NCI-H446 (cell line): ENCODE results near the gene MRNIP.
A peak's percentile ranks its signal among the peaks of the same experiment; 100 is the strongest.

Experiments used
- DNase-seq, 2 experiments: peaks; one replicate each; lab custom pipeline; 2025; lab: John Stamatoyannopoulos, UW

The MRNIP gene

GRCh38 chr5:179821298-179822058 is 37.1 kb downstream of the MRNIP start:
- peak; percentile 49 to 92 for DNase-seq

GRCh38 chr5:179820483-179821297 is 37.9 kb downstream of the MRNIP start, which contains the start of gene SQSTM1:
Gene SQSTM1 (plus strand): TSS chr5:179820905. CDS start chr5:179820937, 32 bp downstream.
- peak in 1 of 2 experiments; percentile 86 for DNase-seq

GRCh38 chr5:179820127-179820482 is 38.5 kb downstream of the MRNIP start:
- DNase-seq = no peak

DNA sequence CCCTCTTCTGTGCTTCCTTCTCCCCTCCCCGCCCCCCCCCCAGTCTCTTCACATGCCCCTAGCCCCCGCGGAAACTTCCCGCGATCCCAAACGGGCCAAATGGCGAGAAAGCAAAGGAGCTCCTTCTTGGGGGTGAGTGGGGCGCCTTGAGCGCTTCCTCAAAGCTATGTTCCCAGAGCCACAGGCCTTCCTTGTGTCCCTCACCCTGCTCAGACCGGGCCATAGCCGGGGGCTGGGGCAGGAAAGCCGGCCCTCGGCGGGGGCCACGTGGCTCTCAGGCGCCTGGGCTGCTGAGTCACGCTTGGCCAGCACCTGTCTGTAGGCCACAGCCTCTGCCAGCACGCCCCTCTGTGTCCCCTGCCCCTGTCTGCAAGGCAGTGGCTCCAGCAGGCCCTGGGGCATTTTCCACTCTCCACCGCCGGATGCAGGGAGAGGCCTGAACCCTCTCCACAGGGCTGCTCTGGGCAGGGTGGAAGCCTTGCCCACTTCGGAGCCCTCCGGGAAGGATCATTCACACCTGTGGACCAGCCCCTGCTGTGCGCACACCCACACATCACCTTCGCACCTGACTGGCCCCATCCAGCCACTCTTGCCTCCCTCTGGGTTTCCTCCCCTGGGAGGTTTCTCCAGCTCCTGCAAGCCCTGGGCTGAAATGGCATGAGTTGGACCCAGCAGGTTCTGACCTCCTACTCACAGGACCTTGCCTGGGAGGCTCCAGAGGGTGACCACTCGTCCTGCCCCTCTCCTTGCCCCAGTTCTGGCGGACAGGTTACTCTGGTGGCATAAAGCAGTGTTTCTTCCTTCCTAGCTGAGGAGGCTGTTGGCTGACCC is 39.1 kb downstream of the MRNIP start:
- DNase-seq = no peak

- DNase-seq = no peak
Observed at GRCh38 chr5:179818746-179819295, 39.8 kb downstream of the MRNIP start.

DNA sequence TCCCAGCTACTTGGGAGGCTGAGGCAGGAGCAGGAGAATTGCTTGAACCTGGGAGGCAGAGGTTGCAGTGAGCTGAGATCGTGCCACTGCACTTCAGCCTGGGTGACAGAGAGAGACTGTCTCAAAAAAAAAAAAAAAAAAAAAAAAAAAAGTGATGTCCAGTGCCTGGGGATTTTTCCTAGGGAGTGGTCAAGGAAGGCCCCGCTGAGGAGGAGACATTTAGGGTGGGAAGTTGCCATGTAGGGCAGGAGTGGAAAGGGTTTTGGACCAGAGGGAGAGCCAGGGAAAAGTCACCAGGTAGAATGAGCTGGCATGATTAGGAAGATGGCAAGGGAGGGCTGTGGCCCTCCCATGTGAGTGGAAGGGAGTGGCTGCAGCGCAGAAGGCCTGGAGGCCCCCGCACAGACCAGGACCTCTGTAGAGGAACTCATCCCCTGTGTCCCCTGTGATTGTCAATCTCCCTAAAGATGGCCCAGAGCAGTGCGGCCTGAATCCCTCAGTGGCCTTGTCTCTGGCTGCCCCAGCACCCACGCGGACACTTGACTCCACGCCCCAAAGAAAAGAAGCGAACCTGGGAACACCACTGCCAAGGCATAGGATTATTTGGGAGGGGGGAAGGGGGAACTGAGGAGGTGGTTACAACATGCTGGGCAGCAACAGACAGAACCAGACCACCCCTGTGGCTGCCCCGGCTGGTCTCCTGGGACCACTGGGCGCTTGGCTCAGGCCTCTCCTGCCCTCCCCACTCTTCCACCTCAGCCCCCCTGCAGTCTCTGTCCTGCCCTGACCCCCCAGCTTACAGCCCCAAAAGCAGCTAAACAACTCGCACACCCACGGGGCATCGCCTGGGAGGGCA is 40.5 kb downstream of the MRNIP start:
- no peak for DNase-seq

- DNase-seq = no peak
Observed at GRCh38 chr5:179817470-179817840, 41.2 kb downstream of the MRNIP start.

DNA sequence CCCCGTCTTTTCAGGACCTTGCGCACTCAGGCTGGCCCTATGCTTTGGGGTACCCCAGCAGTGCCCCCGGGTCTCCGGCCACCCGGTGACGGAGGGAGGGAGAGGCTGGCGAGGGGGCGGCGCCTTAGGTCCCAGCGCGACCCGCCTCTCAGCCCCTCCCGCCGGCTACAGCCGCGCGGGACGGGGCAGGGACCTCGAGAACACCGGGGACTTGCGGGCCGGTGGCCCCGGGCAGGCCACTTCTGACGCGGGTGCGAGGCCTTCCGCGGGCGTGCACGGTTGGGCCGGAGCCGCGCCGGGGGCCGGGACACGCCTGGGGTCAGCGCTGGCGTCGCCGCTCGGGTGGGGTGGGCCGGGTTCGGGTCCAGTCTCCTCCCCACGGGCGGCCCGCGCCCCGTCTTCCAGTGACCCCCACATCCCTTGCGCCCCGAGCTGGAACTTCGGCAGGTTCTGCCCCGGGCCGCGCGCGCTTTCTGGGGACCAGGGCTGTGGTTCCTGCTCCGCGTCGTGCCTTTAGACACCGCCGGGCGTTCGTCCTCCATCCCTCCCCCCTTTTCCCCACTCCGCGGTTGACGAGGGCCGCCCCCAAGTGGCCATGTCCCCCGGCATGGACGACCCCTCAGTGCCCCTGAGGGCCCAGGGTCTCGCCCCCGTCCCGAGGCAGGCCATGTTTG is 41.7 kb downstream of the MRNIP start:
- no peak for DNase-seq

GRCh38 chr5:179816401-179816795 is 42.2 kb downstream of the MRNIP start:
- DNase-seq = no peak

DNA sequence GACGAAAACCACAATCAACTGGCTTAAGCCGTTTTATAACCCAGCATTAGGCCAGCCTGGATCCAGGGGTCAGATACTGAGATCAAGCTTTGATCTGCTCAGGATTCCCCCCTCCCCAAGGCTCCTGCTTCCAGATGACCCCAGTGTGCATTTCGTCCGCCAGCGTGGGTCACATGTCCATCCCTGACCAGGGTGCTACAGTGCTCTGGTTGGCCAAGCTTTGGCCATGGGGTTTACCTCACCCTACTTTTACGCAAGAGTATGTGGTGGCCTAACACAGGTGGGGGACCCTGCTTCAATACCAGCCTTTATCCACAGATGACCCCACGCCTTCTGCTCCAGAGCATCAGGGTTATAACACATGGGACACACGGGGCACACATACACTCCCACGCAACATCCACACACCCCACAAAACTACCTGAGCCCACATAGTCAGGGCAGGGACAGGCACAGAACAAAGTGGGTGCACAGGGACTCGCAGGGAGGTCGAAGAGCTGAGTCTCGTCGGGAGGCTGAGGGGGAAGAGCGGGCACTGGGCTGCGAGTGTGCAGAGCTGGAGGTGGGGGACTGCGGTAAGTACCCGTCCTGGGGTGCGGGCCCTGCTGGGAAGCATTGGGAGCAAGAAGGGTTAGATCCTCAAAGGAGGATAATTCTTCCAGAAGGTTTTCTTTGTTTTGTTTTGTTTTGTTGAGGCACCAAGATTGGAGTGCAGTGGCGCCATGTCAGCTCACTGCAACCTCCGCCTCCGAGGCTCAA is 42.9 kb downstream of the MRNIP start:
- DNase-seq = no peak

- no peak for DNase-seq
Observed at GRCh38 chr5:179814090-179814489, 44.5 kb downstream of the MRNIP start.

- no peak for DNase-seq
Observed at GRCh38 chr5:179812997-179813607, 45.5 kb downstream of the MRNIP start.

DNA sequence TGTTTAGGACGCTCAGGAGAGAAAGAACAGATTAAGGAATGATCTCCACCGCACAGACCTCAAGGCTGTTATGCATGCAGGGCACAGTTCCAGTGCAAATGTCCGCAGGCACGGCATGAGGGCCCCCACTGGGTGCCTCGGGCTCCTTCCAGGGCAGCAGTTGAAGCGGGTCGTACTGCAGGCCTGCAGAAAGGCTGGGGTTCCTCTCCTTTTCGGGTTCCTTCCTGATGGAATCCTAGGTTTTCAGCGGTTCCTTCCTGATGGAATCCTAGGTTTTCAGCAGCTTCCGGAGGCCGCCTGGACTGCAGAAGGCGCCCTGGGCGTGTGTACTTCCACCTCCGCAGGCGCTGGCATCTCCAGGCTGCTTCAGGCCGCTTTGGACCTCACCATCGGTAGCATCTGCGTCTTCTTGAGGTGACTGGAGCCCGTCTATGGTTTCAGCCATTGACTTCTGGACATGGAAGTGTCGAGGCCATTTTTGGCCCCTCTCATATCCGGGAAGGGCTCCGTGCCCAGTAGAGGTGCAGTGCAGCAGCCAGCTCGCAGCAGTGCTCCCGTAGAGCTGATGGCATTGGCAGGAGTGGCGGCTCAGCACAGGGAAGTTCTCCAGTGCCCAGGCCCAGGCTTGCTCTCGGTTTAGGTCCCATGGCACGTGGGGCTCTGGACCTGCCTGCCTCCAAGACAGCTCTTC is 46.3 kb downstream of the MRNIP start:
- no peak for DNase-seq

DNA sequence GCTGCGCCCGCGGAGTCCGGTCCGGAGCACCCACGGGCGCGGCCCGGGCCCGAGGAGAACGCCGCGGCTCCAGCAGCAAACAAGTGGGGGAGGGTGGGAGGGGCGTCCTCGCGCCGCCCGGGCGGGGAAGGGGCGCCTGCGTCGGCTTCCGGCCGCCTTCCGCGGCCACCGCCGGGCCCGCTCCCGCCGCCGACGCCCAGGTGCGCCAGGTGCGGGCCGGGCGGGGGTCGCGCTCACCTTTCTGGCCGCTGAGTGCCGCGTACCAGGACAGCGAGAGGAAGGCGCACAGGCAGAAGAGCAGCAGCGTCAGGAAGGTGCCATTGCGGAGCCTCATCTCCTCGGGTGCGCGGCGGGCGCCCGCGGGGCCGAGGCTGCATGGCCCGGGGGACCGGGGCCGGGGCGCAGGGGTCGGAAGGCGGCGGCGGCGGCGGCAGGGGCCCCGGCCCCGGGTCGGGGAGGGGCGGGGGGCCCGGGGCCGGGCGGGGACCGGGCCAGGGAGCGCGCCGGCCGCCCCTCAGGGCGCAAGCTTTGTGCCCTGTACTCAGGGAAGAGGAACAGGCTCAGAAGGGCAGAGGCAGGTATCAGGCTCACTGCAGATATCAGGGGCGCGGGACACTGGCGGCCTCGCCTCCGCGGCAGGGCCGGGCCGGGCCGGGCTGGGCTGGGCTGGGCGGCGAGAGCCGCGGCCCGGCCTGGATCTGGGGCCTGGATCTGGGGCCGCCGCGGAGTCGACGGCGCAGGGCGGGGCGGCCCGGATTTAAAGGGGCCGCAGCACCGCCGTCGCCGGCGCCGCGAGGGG is 52.2 kb downstream of the MRNIP start, which contains the start of gene MGAT4B:
MGAT4B (minus strand) TSS at position 617 of the 799 bp plus-strand sequence; CDS start at position 334, 283 bp downstream.
- DNase-seq = peak; percentile 13 to 61

GRCh38 chr5:179805529-179806249 is 52.9 kb downstream of the MRNIP start:
- no peak for DNase-seq

GRCh38 chr5:179805070-179805528 is 53.5 kb downstream of the MRNIP start:
- DNase-seq = no peak

- DNase-seq = no peak
Observed at GRCh38 chr5:179804555-179804947, 54.1 kb downstream of the MRNIP start.
